Nephron (organoid): ENCODE data around the gene GLT6D1.

Experiments
- H3K27ac Mint-ChIP-seq, 3 experiments: 2 replicates each; pipeline ENCODE4 v1.8.0; 2020; ENCODE audit warnings: mixed read lengths in 3 of 3, mild to moderate bottlenecking in 2 of 3, moderate library complexity in 1 of 3
- H3K27me3 Mint-ChIP-seq: 2 replicates; pipeline ENCODE4 v1.8.0; 2021; ENCODE audit warnings: low read depth, mild to moderate bottlenecking, moderate library complexity, mixed read lengths
- H3K36me3 Mint-ChIP-seq: 2 replicates; pipeline ENCODE4 v1.8.0; 2020; ENCODE audit warnings: low read depth, mixed read lengths
- H3K4me1 Mint-ChIP-seq: 2 replicates; pipeline ENCODE4 v1.8.0; 2020; ENCODE audit warnings: mixed read lengths
- H3K4me3 Mint-ChIP-seq, 3 experiments: 2 replicates each; pipeline ENCODE4 v1.8.0; 2020; ENCODE audit warnings: mild to moderate bottlenecking in 3 of 3, mixed read lengths in 3 of 3, moderate library complexity in 2 of 3
- H3K9me3 Mint-ChIP-seq: 2 replicates; pipeline ENCODE4 v1.8.0; 2020; ENCODE audit warnings: mixed read lengths
- CTCF ChIP-seq, 3 experiments: fragments of 200-600 bp; sonication (generic); IDR thresholded peaks; one replicate each; pipeline ENCODE4 v1.5.0; 2021; ENCODE audit warnings: antibody characterized with exemption in 3 of 3; ENCODE audit not compliant: unreplicated experiment in 3 of 3

GLT6D1 gene

DNA sequence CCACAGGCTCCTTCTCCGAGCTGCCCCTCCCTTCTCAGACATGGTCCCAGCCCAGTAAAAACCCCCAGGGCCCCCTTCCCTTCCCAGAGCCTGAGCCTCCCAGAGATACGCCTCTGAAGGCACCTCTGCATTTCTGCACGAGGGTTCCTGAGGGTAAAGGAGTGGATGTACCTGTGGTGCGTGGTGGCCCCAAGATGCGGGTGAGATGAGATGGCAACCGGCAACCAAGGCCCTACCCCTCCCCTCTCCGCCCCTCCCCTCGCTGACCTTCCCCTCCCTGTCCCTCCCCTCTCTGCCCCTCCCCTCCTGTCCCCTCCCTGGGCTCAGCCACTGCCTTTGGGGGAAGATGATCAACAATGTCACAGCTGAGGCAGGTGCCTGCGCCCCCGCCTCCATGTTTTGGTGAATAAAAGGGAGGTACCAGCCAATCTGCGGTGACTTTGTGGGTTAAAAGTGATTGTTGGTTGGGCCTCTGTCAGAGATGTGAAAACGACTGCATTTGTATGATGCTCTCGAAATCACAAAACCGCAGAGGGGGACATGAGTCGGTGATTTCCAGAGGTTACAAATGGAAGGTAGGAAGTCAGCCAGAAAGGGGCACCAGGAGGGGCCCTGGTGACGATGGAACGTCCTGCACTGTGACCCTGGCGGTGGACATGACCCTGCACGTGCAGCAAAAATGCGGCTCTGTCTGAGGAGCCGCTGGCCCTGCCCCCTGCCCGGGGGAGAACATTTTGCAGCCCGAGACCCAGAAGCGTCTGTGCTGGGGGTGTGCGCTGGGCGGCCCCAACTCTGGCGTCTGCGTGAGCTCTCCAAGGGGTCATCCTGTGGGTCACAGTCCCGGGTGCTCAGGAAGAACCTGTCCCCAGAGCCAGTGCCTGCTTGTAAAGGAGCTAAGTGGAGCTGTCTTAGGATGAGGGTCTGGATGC is 27.5 kb upstream of the GLT6D1 start:
- Mint-ChIP-seq H3K36me3 (no peaks in the 10 kb centered on the region), H3K27me3 (peaks cover 5% of the 10 kb centered on the region), H3K9me3 (peaks cover 5% of the 10 kb centered on the region), H3K4me1 (peaks cover 17% of the 10 kb centered on the region), H3K4me3 (no peak overlapping the region), H3K27ac (no peak overlapping the region)
- TF ChIP-seq CTCF (IDR thresholded peaks at IDR 0.05; ENCODE audit: unreplicated experiment in 3 of 3) = no peak

GRCh38 chr9:135665795-135666189 is 26.5 kb upstream of the GLT6D1 start:
- Mint-ChIP-seq H3K36me3 (no peaks in the 10 kb centered on the region), H3K4me3 (no peak overlapping the region), H3K27me3 (peaks cover 5% of the 10 kb centered on the region), H3K9me3 (peaks cover 5% of the 10 kb centered on the region), H3K4me1 (peaks cover 19% of the 10 kb centered on the region), H3K27ac (no peak overlapping the region)
- no peak for TF ChIP-seq CTCF (IDR thresholded peaks at IDR 0.05; ENCODE audit: unreplicated experiment in 3 of 3)

- TF ChIP-seq CTCF (IDR thresholded peaks at IDR 0.05; ENCODE audit: unreplicated experiment in 3 of 3) = no peak
- H3K9me3 Mint-ChIP-seq = peaks cover 5% of the 10 kb centered on the region
- peaks cover 19% of the 10 kb centered on the region for H3K4me1 Mint-ChIP-seq
- H3K36me3 Mint-ChIP-seq = no peaks in the 10 kb centered on the region
- H3K27me3 Mint-ChIP-seq = peaks cover 5% of the 10 kb centered on the region
- no peak overlapping the region for H3K4me3 Mint-ChIP-seq
- no peak overlapping the region for H3K27ac Mint-ChIP-seq
These were observed 25.8 kb upstream of the GLT6D1 start for GRCh38 chr9:135664801-135665794.

- Mint-ChIP-seq H3K4me1 (peaks cover 19% of the 10 kb centered on the region), H3K9me3 (peaks cover 4% of the 10 kb centered on the region), H3K36me3 (no peaks in the 10 kb centered on the region), H3K4me3 (no peak overlapping the region), H3K27me3 (peaks cover 5% of the 10 kb centered on the region), H3K27ac (no peak overlapping the region)
- TF ChIP-seq CTCF (IDR thresholded peaks at IDR 0.05; ENCODE audit: unreplicated experiment in 3 of 3) = no peak
These were observed 24.9 kb upstream of the GLT6D1 start for GRCh38 chr9:135664266-135664665.

- Mint-ChIP-seq H3K36me3 (no peaks in the 10 kb centered on the region), H3K27me3 (peaks cover under 1% of the 10 kb centered on the region), H3K4me3 (no peak overlapping the region), H3K9me3 (peaks cover under 1% of the 10 kb centered on the region), H3K4me1 (peaks cover 19% of the 10 kb centered on the region), H3K27ac (no peak overlapping the region)
- TF ChIP-seq CTCF (IDR thresholded peaks at IDR 0.05; ENCODE audit: unreplicated experiment in 3 of 3) = no peak
These were observed 24.5 kb upstream of the GLT6D1 start for GRCh38 chr9:135663857-135664256.
